RCC 7860 (cell line): ENCODE measurements around the gene CAMTA2.

ENCODE experiments used
- DNase-seq: peaks from one replicate; pipeline ENCODE4 v3.0.0-alpha.2; 2015; ENCODE audit warnings: low spot score
- FAIRE-seq: peaks from 2 replicates; lab custom pipeline; 2012; peaks lifted over from hg19 to GRCh38; lab: Jason Lieb, UNC

CAMTA2 gene

GRCh38 chr17:4969047-4969550 is 18.4 kb downstream of the CAMTA2 start:
- FAIRE-seq (peak; percentile 69), DNase-seq (peak; percentile 87)

GRCh38 chr17:4968486-4969046 is 18.9 kb downstream of the CAMTA2 start:
- FAIRE-seq (peak; percentile 37), DNase-seq (peak; percentile 77)

- peak; percentile 57 for FAIRE-seq
Measured at GRCh38 chr17:4967539-4968485, 19.7 kb downstream of the CAMTA2 start, which contains the start of gene SPAG7. Gene SPAG7 (minus strand): TSS chr17:4967817. CDS start chr17:4967804, 13 bp downstream.

GRCh38 chr17:4966844-4967538 is 20.5 kb downstream of the CAMTA2 start:
- FAIRE-seq: peak; percentile 95
- DNase-seq: peak; percentile 100

More at GRCh38 chr17:4967539-4968485, 19.7 kb downstream of the CAMTA2 start, which contains the start of gene SPAG7:
- peak; percentile 87 for DNase-seq

GRCh38 chr17:4965311-4965986 is 22.0 kb downstream of the CAMTA2 start:
- DNase-seq (no peak), FAIRE-seq (no peak)

- no peak for FAIRE-seq
- DNase-seq: no peak
Measured at GRCh38 chr17:4960279-4960922, 27.1 kb downstream of the CAMTA2 start.

- FAIRE-seq: no peak
- no peak for DNase-seq
Measured at GRCh38 chr17:4959261-4959965, 28.1 kb downstream of the CAMTA2 start.

- FAIRE-seq (no peak), DNase-seq (no peak)
Measured at GRCh38 chr17:4958102-4958501, 29.4 kb downstream of the CAMTA2 start.

GRCh38 chr17:4956493-4957061 is 30.9 kb downstream of the CAMTA2 start:
- FAIRE-seq (no peak), DNase-seq (no peak)

- no peak for FAIRE-seq
- no peak for DNase-seq
Measured at GRCh38 chr17:4955091-4955490, 32.4 kb downstream of the CAMTA2 start.

GRCh38 chr17:4953451-4953961 is 34.0 kb downstream of the CAMTA2 start:
- DNase-seq: peak; percentile 31

GRCh38 chr17:4951486-4951885 is 36.0 kb downstream of the CAMTA2 start:
- no peak for FAIRE-seq
- DNase-seq: no peak

More at GRCh38 chr17:4953451-4953961, 34.0 kb downstream of the CAMTA2 start:
- no peak for FAIRE-seq

- FAIRE-seq: no peak
- no peak for DNase-seq
Measured at GRCh38 chr17:4950746-4951204, 36.7 kb downstream of the CAMTA2 start, which contains the start of gene ENO3. Gene ENO3 (plus strand): TSS chr17:4951119. CDS start chr17:4951830, 711 bp downstream.

- no peak for DNase-seq
- no peak for FAIRE-seq
Measured at GRCh38 chr17:4950075-4950745, 37.3 kb downstream of the CAMTA2 start.

- FAIRE-seq (no peak), DNase-seq (peak; percentile 67)
Measured at GRCh38 chr17:4949321-4950074, 38.0 kb downstream of the CAMTA2 start.

GRCh38 chr17:4948931-4949320 is 38.5 kb downstream of the CAMTA2 start:
- DNase-seq: peak; percentile 64
- FAIRE-seq: no peak

GRCh38 chr17:4948166-4948930 is 39.1 kb downstream of the CAMTA2 start, which contains the start of gene PFN1:
Gene PFN1 (minus strand): TSS chr17:4948530. CDS start chr17:4948394, 136 bp downstream.
- DNase-seq (peak; percentile 67), FAIRE-seq (no peak)
